Activated CD8-positive, alpha-beta memory T cell treated with anti-CD3 and anti-CD28 coated beads for 36 hours (primary cell): ENCODE data around the gene GFRAL. TPM values are rescaled to one million over a fixed set of nuclear protein-coding genes. Genes with fewer than 3 reads are reported as not detected.
"Not testable (repeated sequence)": the region's sequence is repeated elsewhere in the genome, so short reads cannot be mapped to it uniquely, and the experiment has no call there.

ENCODE experiments used
- CTCF ChIA-PET: fragments of 350-600 bp; sonication (Branson Sonifier 250); formaldehyde crosslinking; loops from one replicate; lab custom pipeline; 2021; ENCODE audit warnings: antibody characterized with exemption; lab: Charles Lee
- POLR2A ChIA-PET: fragments of 350-600 bp; sonication (Branson Sonifier 250); formaldehyde crosslinking; loops from one replicate; lab custom pipeline; 2021; ENCODE audit warnings: antibody characterized with exemption; lab: Charles Lee
- total RNA-seq, 2 experiments: library from RNA; stranded (reverse); gene quantifications; one replicate each; pipeline ENCODE4 v1.2.3, GENCODE V29; 2021

GFRAL gene
- not detected for total RNA-seq

DNA sequence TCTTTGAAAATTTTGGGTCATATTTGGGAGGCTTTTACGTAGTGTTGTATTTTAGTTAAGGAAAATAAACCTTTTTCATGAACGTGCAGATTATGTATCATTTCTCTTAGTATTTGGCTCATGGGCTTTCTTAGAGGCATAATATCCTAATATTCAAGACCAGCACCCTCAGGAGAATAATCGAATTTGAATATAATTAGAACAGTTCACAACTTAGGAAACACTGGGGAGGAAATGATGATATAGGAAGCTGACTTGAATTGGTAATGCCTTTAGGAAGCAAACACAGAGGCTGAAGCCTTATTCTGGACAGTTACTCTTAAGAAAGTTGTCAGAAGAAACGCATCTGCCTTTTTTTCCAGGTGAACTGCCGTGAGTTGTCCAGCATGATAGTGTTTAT, at the start of gene GFRAL:
Gene GFRAL, plus strand, starts transcription at position 301 of the 400 bp plus-strand sequence. Its CDS starts 86 bp downstream, at position 387.
- ChIA-PET POLR2A (no interaction called here), CTCF (no interaction called here)

DNA sequence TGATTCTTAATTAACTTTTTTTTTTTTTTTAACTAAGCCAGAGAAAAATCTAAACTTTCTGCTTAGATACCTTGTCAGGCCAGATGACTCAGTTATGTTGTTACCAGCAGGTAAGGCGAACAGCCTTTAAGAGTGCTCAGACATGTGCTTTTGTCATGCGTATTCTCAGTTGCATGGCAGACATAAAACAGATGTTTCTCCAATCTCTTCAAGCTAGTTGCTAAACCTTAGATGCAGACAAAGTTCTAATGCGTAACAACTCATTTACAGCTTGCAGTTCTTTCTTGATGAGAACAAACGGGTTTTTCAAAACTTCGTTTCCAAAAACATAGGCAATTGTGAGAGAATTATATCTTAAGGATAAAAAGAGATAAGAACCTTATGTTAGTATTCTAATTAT, 49.6 kb upstream of the GFRAL start:
- POLR2A ChIA-PET, result no interaction called here
- CTCF ChIA-PET, result no interaction called here

- CTCF ChIA-PET, result no interaction called here
- POLR2A ChIA-PET, result no interaction called here
Measured at GRCh38 chr6:55281215-55281614, 46.1 kb upstream of the GFRAL start.

- ChIA-PET POLR2A (no interaction called here), CTCF (no interaction called here)
Measured at GRCh38 chr6:55282115-55282514, 45.2 kb upstream of the GFRAL start.

DNA sequence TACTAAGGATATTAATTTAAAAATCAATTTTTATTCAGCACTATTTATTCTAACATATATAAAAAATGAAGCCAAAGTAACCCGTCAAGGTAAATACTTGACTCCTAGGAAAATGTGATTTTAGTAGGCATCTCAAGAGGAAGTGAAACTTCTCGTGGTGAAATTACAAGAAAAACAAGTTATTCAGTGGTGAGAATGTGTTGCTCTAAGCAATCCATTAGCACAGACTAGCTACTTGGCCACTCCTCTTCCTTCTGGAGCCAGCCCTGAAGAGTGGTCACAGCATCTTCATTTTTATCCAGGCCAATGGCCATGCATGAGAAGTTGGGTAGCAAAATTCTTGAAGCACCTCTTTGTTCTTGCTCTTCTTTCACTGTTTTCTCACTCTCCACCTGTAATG, 40.4 kb upstream of the GFRAL start:
- ChIA-PET CTCF (no interaction called here), POLR2A (no interaction called here)

DNA sequence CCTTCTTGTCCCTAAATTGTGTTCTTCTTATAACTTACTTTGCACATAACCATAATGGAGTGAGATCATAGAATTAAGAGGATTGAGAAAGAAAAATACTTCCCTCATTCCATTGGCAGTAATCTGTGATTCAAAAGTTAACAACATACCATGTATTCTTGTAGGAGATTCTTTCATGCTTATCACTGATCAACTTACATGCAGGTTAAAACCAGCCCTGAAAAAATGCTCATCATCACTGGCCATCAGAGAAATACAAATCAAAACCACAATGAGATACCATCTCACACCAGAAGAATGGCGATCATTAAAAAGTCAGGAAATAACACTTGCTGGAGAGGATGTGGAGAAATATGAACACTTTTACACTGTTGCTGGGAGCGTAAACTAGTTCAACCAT, 36.5 kb upstream of the GFRAL start:
- CTCF ChIA-PET, result no interaction called here

GRCh38 chr6:55293116-55293515, 34.2 kb upstream of the GFRAL start:
- ChIA-PET POLR2A (no interaction called here), CTCF (no interaction called here)

More for the DNA sequence above, 36.5 kb upstream of the GFRAL start:
- POLR2A ChIA-PET, result no interaction called here

- POLR2A ChIA-PET, CTCF ChIA-PET: not testable (repeated sequence)
Measured at GRCh38 chr6:55297214-55297613, 30.1 kb upstream of the GFRAL start.

- ChIA-PET POLR2A (no interaction called here), CTCF (no interaction called here)
Measured at GRCh38 chr6:55299286-55299985, 27.8 kb upstream of the GFRAL start.

GRCh38 chr6:55304747-55305146, 22.5 kb upstream of the GFRAL start:
- ChIA-PET CTCF (no interaction called here), POLR2A (no interaction called here)

DNA sequence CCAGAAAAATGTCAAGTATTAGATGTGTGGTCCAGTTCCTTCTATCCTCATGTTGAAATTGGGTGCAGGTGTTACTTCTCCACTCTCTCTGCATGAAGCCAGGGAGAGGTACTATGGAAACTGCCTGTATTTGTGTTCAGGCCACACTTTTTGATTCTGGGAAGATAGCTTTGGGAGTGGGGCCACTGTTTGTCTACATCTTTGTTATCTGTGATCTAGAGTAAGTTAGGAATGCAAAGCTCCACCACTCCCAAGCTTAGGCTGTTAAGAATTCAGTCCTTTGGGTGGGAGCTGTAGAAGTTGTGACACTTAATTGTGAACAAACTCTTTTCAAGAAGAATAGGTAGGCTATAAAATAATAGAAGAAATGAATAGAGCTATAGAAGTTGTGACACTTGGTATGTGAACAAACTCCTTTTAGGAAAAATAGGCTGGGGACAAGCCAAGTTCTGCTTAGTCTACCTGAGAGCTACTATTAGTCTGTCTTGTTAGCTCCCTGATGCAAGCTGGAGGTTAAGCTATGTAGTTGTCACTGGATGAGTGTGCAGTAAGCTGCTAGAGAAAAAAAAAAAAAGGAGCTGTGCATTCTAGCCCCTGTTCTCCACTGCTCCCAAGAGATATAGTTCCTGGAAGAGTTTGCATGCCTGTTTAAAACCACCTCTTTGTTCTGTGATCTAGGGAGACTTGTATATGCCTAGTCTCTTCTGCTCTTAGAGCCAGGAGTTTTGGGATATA, 7.1 kb upstream of the GFRAL start:
- ChIA-PET CTCF (no interaction called here), POLR2A (no interaction called here)

DNA sequence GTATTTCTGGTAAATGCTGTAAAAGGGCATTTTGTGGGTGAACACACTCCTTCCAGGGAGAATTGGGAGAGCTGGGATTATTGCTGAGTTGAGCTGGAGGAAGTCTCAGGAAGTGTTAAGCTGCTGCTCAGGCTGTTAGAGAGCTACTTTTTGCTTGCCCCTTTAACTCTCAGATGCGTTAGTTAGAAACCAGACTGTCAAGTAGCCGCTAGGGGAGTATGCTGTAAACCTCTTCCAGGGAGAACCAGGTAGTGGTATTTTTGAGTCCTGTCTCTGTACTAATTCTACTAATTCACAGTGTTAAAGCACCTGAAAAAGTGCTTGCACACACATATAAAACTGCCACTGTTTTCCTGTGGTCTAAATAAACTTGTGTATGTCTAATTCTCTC, 6.6 kb upstream of the GFRAL start:
- CTCF ChIA-PET, result no interaction called here
- POLR2A ChIA-PET, result no interaction called here

GRCh38 chr6:55377150-55377549, 49.9 kb downstream of the GFRAL start:
- ChIA-PET CTCF (no interaction called here), POLR2A (no interaction called here)

DNA sequence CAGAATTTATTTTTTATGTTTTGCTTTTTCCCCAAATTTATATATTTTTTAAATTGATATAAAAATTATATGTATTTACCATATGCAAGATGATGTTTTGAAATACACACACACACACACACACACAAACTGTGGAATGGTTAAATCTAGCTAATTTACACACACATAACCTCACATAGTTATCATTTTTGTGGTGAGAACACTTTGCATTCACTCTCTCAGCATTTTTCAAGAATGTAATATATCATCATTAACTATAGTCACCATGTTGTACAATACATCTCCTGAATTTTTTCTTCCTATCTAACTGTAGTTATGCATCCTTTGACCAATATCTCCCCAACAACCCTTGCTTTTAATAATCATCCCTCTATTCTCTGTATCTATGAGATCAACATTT, 52.2 kb downstream of the GFRAL start:
- POLR2A ChIA-PET, result no interaction called here
- CTCF ChIA-PET, result no interaction called here

DNA sequence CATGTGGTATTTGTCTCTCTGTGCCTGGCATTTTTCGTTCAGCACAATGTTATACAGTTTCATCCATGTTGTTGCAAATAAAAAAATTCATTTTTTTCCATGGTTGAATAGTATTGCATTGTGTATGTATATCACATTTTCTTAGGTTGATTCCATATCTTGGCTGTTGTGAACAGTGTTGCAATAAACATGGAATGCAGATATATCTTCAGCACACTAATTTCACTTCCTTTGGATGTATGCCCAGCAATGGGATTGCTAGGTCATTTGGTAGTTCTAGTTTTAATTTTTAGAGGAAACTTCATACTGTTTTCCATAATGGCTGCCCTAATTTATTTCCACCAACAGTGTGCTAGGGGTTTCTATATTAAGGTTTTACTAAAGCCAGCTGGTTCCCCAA, 52.6 kb downstream of the GFRAL start:
- CTCF ChIA-PET, result no interaction called here
- POLR2A ChIA-PET, result no interaction called here

DNA sequence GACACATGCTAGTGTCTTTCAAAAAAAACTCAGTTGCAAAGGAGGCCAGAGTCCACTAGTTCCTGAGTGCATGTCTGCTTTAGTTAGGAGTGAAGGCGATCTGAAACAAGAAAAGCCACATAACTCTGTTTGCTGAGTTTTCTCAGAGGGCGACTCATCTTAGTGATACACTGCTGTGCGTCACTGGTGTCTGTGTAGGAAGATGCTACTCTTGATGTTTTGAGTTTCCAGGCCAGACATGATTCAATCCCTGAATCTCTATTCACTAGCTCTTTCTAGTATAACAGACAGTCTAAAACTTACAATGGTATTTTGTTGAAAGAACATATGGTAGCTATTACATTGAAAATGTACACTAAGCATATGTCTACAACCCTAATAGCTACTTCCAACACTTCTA, 60.9 kb downstream of the GFRAL start:
- POLR2A ChIA-PET, result no interaction called here

GRCh38 chr6:55395871-55396270, 68.6 kb downstream of the GFRAL start:
- POLR2A ChIA-PET, result no interaction called here
- CTCF ChIA-PET, result no interaction called here

More for the DNA sequence above, 60.9 kb downstream of the GFRAL start:
- CTCF ChIA-PET, result no interaction called here

DNA sequence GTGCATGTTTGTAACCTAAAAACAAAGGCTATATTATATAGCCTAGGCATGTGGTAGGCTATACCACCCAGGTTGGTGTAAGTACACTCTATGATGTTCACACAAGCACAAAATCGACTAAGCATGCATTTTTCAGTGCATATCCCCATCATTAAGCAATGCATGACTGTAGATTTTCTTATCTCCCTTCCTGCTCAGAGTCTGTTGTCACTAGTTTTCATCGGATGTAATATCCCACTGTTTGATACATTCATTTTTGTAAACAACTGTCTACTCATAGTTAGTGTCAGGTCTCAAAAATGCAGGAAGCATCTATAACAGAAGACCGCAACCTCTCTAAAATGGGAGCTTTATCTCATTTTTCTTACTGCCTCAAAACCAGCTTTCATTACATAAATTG, 70.7 kb downstream of the GFRAL start:
- CTCF ChIA-PET, result interaction anchor here (0.8 kb wide), 1 partner anchor 758 kb away, joined by 3 read pairs; no protein-coding TSS in a partner anchor
- POLR2A ChIA-PET, result no interaction called here

- ChIA-PET CTCF (no interaction called here), POLR2A (no interaction called here)
Measured at GRCh38 chr6:55399351-55399750, 72.1 kb downstream of the GFRAL start.

GRCh38 chr6:55405474-55406235, 78.4 kb downstream of the GFRAL start:
- ChIA-PET CTCF (no interaction called here), POLR2A (no interaction called here)
